Measurements from ENCODE around the gene MINDY4.

MINDY4 gene

DNA sequence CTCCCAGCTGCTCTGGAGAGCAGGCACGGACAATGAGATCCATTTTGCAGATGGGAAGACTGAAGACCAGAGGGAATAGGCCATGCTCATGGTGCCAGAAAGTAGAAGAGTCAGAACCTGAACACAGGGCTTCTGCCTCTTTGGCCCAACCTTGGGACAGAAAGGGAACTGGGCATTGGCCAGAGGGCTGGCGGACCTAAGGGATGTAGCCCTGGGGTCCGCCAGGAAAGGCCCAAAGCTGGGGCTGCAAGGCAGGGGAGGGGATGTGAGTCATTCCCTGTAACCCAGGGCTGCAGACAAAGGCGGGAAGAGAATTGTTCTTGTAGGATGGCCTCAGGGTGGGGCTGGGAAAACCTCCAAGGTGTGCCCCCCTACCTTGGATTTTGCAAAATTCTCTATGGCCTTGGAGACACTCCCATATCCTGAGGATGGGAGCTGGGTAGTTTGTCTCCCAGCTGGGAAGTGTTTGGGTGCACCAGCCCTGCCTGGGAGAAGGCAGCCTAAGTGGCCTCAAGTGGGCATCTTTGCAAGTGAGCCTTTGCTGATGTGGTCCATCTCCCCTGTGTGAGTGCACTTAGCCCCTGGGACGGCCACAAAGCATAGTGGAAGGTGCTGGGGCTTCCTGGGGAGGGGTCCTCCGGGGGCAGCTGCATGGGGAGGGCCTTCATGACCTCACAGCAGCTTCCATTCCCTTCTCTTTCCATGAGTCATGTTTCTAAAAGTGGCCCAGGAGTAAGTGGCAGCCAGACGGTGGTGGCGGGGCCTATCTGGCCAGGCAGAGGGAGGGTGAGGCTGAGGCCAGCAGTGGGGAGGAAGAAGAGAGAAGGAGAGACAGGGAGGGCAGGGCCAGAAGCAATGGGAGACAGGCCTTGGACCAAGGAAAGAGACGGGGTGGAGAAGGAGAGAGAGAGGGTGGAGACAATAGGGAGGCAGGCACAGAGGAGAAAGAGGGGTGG, 149.6 kb downstream of the MINDY4 start:
- no peak for DNase-seq

DNA sequence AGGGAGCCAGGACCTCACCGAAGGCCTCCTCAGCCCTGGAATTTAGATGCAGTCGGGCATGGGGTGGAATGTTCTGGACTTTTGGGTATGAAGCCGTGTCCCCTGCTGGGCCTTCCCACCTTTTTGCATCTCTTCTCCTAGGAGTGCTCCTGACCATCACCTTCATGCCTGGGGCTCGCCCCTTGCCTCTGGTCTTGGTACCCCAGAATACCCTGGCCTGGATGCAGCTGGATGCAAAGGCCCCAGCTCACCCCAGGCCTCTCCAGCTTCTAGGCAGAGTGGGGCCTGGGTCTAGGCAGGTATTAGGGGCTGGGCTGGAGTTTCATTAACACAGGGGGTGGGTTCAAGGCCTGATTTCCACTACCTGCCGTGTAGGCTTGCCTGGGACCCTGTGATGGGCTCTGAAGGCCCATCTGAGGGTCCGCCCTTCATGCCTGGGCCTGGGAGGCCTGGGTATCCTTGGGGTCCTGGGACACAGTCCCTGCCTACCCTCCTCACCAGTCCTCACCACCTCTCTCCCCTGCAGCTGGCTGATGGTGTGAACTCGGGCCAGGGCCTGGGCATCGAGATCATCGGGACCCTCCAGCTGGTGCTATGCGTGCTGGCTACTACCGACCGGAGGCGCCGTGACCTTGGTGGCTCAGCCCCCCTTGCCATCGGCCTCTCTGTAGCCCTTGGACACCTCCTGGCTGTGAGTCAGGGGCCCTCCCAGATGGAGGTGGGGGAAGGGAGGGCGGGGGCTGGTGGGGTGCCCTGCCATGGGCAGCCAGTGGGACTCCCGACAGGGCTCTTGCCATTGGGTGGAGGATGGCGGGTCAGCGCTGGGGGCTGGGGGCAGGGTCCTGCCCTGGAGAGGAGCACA, 150.6 kb downstream of the MINDY4 start:
- no peak for DNase-seq

DNA sequence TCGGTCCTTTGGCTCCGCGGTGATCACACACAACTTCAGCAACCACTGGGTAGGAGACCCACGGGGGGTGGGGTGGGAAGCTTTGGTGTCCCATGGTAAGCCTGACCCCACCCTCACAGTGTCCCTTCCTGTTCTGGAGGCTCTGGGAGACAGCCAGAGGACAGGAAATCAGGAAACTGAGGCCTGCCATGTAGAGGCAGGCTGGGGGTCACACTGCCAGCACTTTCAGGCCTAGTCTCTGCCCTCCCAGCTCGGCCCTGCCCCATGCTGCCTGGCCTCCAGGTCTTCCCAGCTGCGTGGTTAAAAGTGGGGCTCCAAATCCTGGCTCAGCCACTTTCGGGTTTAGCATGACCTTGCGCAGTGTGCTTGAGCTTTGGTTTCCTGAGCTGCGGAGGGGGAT, 151.4 kb downstream of the MINDY4 start:
- DNase-seq = no peak

DNA sequence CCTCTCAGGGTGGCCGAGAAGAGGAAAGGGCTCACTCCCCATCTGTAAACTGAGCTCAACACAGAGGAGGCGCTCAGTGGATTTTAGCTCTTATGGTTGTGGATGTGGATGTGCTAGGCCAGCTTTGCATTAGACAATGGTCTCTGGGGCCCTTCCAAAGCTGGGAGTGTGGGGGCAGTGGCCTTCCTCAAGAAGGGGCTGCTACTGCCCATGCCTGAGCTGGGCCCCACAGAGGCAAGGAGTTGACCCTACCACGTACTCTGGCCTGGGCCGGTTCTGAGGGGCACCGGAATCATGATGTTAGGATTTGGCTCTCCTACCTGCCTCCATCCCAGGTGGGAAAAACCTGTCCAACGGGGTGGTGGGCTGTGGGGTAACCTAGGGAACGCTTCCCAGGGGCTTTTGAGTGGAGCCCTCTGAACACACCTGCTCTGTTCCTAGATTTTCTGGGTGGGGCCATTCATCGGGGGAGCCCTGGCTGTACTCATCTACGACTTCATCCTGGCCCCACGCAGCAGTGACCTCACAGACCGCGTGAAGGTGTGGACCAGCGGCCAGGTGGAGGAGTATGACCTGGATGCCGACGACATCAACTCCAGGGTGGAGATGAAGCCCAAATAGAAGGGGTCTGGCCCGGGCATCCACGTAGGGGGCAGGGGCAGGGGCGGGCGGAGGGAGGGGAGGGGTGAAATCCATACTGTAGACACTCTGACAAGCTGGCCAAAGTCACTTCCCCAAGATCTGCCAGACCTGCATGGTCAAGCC, 152.0 kb downstream of the MINDY4 start:
- DNase-seq = no peak

DNA sequence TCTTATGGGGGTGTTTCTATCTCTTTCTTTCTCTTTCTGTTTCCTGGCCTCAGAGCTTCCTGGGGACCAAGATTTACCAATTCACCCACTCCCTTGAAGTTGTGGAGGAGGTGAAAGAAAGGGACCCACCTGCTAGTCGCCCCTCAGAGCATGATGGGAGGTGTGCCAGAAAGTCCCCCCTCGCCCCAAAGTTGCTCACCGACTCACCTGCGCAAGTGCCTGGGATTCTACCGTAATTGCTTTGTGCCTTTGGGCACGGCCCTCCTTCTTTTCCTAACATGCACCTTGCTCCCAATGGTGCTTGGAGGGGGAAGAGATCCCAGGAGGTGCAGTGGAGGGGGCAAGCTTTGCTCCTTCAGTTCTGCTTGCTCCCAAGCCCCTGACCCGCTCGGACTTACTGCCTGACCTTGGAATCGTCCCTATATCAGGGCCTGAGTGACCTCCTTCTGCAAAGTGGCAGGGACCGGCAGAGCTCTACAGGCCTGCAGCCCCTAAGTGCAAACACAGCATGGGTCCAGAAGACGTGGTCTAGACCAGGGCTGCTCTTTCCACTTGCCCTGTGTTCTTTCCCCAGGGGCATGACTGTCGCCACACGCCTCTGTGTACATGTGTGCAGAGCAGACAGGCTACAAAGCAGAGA, 152.7 kb downstream of the MINDY4 start:
- DNase-seq = no peak

- no peak for DNase-seq
Measured at GRCh38 chr7:30924624-30925023, 153.4 kb downstream of the MINDY4 start.

GRCh38 chr7:30925117-30925516, 153.9 kb downstream of the MINDY4 start:
- DNase-seq = no peak

DNA sequence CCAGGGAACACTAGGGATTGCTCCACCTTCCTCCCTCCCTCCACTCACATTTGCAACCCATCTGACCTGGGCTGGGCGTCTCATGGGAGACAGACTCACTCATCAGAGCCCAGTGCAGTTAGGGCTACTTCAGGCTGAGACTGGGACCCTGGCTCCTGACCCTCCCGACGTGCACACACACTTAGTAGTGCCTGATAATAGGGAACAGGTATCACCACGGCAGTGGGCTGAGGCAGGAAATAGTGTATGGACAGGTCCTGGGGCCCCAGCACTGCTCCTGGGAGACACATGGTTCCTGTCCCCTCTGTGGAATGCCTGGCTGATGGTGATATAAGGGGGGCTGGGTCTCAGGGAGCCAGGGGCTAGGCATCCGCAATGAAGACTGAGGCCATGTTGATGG, 154.7 kb downstream of the MINDY4 start:
- DNase-seq = no peak

- DNase-seq = no peak
Measured at GRCh38 chr7:30926313-30926712, 155.1 kb downstream of the MINDY4 start.

- no peak for DNase-seq
Measured at GRCh38 chr7:30927040-30927439, 155.8 kb downstream of the MINDY4 start.

GRCh38 chr7:30927559-30927958, 156.3 kb downstream of the MINDY4 start:
- no peak for DNase-seq

DNA sequence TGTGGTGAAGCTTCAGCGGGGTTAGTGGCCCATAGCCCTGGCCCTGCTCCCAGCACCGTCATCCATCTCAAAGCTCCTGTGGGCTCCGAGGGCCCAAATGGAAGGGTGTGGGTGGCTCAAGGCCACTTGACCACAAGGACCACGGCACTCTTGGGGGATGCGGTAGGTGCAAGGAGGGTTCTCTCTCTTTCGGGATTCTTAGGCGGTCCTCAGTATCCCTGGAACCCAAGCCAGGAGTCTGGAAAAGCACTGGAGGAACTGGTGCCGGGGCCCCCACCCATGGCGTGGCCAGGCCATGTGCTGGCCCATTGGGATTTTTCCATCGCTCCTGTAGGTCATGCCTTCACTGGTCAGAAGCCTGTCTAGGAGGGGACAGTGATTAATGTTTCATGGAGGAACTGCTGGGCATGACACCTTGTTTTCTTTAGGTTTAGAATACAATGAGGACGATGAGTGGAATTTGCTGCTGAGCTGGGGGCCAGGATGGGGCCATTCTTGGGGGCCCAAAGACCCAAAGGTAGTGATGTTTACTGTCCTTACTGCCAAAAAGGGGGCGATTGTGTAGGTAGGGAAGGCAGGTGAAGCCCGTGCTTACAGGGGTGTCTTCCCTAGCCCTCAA, 157.1 kb downstream of the MINDY4 start:
- DNase-seq = no peak

DNA sequence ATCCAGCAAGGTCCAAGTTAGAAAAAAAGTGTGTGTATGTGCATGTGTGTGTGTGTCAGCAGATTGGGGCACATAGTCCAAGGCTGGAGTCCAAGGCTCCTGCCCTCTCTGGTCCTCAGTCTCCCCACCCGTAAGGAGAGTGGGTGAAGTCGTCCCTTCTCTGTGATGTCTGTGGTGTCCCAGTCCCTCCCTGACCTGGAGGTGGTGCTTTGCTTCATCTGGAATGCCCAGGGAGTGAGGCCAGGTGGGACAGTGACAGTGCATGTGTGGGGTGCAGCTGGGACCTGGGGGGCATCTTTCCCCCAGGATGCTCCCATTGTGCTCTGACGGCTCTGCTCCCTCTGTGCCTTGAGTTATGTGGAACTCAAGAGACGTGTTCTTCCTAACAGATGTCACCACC, 158.5 kb downstream of the MINDY4 start:
- DNase-seq = no peak

- DNase-seq = no peak
Measured at GRCh38 chr7:30930621-30931020, 159.4 kb downstream of the MINDY4 start.

GRCh38 chr7:30931161-30931928, 160.1 kb downstream of the MINDY4 start:
- no peak for DNase-seq

DNA sequence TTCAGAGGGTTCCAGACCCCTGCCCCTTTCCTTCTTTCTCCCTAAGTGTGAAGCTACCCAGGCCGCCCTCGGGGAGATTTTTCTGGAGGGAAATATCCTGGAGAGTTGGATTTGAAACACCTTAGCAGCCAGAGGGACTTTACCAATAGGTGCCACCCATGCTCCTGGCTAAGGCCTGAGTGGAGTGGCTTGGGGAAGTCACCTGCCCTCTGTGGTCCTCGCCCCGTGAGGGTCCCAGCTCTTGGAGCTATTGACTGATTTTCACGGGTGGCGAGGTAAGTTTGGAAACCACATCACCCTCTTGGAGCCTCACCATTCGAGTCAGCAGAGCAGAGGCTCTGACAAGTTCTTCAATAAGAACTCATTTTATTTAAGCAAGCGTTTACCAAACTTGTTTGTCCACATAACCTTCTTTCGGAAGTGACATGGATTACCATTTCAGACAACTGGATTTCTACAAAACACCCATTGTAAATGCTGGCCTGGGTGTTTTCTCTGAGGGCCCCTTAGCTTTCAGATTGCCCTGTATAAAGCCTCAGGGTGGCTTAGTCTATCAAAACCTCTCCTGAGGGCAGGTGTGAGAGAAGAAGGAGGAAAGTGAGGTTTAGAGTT, 160.8 kb downstream of the MINDY4 start:
- no peak for DNase-seq

DNA sequence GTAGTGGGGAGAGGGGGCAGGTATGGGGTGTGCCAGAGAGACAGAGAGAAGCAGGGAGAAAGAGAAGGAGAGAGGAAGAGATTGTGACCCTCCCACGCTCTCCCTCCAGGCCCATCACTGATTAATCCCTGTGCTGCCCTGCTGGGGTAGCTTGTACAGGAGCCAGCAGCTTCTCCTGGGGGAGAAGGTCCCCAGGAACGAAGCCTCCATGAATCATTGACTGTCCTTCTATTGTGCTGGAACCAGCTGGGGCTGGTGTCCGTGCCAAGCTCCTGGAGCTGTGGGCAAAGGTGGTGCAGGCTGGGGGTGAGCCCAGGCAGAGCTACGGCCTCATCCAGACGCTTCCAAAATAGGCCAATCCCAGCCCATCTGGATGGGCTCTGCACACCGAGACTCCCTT, 161.3 kb downstream of the MINDY4 start:
- no peak for DNase-seq

- no peak for DNase-seq
Measured at GRCh38 chr7:30933124-30933974, 162.1 kb downstream of the MINDY4 start.

DNA sequence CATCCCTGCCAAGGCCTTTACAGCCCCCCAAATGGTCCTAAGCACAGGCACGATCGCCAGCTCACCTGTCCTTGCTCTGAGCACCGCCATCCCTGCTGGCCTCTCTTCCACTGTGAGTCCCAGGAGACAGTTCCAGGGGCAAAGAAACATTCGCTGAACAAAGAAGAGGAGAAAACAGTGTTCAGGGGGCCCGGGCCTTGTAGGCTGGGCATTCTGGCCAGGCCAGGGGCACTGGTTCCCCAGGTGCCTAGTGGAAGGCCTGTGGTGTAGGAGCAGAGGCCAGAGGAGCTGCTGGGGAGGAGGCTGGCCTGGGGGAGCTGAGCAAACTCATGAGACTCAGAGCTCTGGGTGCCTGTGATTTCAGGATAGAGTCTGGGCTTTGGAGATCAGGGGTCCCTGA, 163.0 kb downstream of the MINDY4 start:
- DNase-seq = no peak
